H1 (cell line): ENCODE measurements around the gene SLC24A4.

Experiments
- BCL11A ChIP-seq, 2 experiments: IDR thresholded peaks; one replicate each; pipeline ENCODE4 v1.6.1; 2011; ENCODE audit warnings: low read depth in 2 of 2, low read length in 2 of 2, mild to moderate bottlenecking in 2 of 2
- POLR2AphosphoS5 ChIP-seq: IDR thresholded peaks from 2 replicates; pipeline ENCODE4 v1.6.1; 2011; ENCODE audit warnings: low read depth, low read length
- POU5F1 ChIP-seq: IDR thresholded peaks from 2 replicates; pipeline ENCODE4 v1.6.1; 2011; ENCODE audit warnings: low read depth, mild to moderate bottlenecking, low read length, moderate library complexity
- RAD21 ChIP-seq, 2 experiments: IDR thresholded peaks in 1 of 2; conservative IDR thresholded peaks in 1 of 2; 2 replicates each; pipeline ENCODE4 v1.6.1; 2011; ENCODE audit warnings: low read depth in 2 of 2, low read length in 2 of 2, improper control_type of control experiment in 1 of 2, inconsistent platforms in 1 of 2, mild to moderate bottlenecking in 1 of 2, moderate library complexity in 1 of 2
- RNF2 ChIP-seq: fragments of 200-900, 300-1000 bp; sonication (generic); IDR thresholded peaks from 2 replicates; pipeline ENCODE4 v1.7.1; 2016; ENCODE audit warnings: borderline replicate concordance, low read depth, mild to moderate bottlenecking, antibody characterized with exemption, low read length; ENCODE audit not compliant: poor library complexity, severe bottlenecking; ENCODE audit errors: missing control alignments
- TAF1 ChIP-seq: IDR thresholded peaks from 2 replicates; pipeline ENCODE4 v1.6.1; 2011; ENCODE audit warnings: mild to moderate bottlenecking, low read depth, low read length
- TF ChIP-seq, protein P1 (sequence below), 3 experiments: IDR thresholded peaks; 1 replicate in 2 of 3; 2 replicates in 1 of 3; pipeline versions ENCODE4 v1.5.1 to v1.6.1; 2011; ENCODE audit warnings: low read length in 3 of 3, mild to moderate bottlenecking in 3 of 3, inconsistent platforms in 2 of 3, low read depth in 1 of 3, moderate library complexity in 1 of 3; ENCODE audit not compliant: insufficient read depth in 1 of 3; ENCODE audit errors: control extremely low read depth in 1 of 3

- TF ChIP-seq POU5F1 = no peak
- TF ChIP-seq RAD21 (IDR thresholded peaks at IDR 0.05 in 1 of 2, conservative IDR thresholded peaks at IDR 0.05 in 1 of 2; ENCODE audit: low read depth in 2 of 2, low read length in 2 of 2) = no peak
- TF ChIP-seq RNF2 = no peak
- TF ChIP-seq POLR2AphosphoS5 = no peak
- no peak for TF ChIP-seq TAF1
- no peak for TF ChIP-seq BCL11A (IDR thresholded peaks at IDR 0.05; ENCODE audit: low read depth in 2 of 2, low read length in 2 of 2)
- TF ChIP-seq, protein P1, sequence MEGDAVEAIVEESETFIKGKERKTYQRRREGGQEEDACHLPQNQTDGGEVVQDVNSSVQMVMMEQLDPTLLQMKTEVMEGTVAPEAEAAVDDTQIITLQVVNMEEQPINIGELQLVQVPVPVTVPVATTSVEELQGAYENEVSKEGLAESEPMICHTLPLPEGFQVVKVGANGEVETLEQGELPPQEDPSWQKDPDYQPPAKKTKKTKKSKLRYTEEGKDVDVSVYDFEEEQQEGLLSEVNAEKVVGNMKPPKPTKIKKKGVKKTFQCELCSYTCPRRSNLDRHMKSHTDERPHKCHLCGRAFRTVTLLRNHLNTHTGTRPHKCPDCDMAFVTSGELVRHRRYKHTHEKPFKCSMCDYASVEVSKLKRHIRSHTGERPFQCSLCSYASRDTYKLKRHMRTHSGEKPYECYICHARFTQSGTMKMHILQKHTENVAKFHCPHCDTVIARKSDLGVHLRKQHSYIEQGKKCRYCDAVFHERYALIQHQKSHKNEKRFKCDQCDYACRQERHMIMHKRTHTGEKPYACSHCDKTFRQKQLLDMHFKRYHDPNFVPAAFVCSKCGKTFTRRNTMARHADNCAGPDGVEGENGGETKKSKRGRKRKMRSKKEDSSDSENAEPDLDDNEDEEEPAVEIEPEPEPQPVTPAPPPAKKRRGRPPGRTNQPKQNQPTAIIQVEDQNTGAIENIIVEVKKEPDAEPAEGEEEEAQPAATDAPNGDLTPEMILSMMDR (IDR thresholded peaks at IDR 0.05; ENCODE audit: control extremely low read depth in 1 of 3, insufficient read depth in 1 of 3, low read depth in 1 of 3, low read length in 3 of 3) = no peak
Observed at GRCh38 chr14:92486881-92487280, 163.9 kb downstream of the SLC24A4 start.
